GM21723 (cell line): Measurements from ENCODE around the gene DNAH9.

Experiments used
- ATAC-seq: cut with Tn5 transposase; IDR thresholded peaks from one replicate; pipeline ENCODE4 v1.9.1; 2021; ENCODE audit warnings: mild to moderate bottlenecking, moderate library complexity; ENCODE audit not compliant: unreplicated experiment

DNAH9 gene

GRCh38 chr17:11739848-11740247 is 141.6 kb downstream of the DNAH9 start:
- no peak for ATAC-seq

GRCh38 chr17:11742886-11743285 is 144.6 kb downstream of the DNAH9 start:
- ATAC-seq = no peak

- no peak for ATAC-seq
Observed at GRCh38 chr17:11744696-11745095, 146.4 kb downstream of the DNAH9 start.

GRCh38 chr17:11747441-11747840 is 149.2 kb downstream of the DNAH9 start:
- no peak for ATAC-seq

GRCh38 chr17:11757815-11758214 is 159.5 kb downstream of the DNAH9 start:
- ATAC-seq = no peak

- no peak for ATAC-seq
Observed at GRCh38 chr17:11768106-11768505, 169.8 kb downstream of the DNAH9 start.

GRCh38 chr17:11768981-11769380 is 170.7 kb downstream of the DNAH9 start:
- no peak for ATAC-seq

- ATAC-seq = no peak
Observed at GRCh38 chr17:11772031-11772430, 173.8 kb downstream of the DNAH9 start.

GRCh38 chr17:11779892-11780291 is 181.6 kb downstream of the DNAH9 start:
- no peak for ATAC-seq

- ATAC-seq = no peak
Observed at GRCh38 chr17:11780621-11781020, 182.4 kb downstream of the DNAH9 start.

GRCh38 chr17:11786711-11787438 is 188.6 kb downstream of the DNAH9 start:
- no peak for ATAC-seq

- ATAC-seq = no peak
Observed at GRCh38 chr17:11795906-11796305, 197.6 kb downstream of the DNAH9 start.

- no peak for ATAC-seq
Observed at GRCh38 chr17:11797803-11798202, 199.5 kb downstream of the DNAH9 start.

GRCh38 chr17:11803231-11803969 is 205.1 kb downstream of the DNAH9 start:
- no peak for ATAC-seq

GRCh38 chr17:11805138-11805537 is 206.9 kb downstream of the DNAH9 start:
- no peak for ATAC-seq

- no peak for ATAC-seq
Observed at GRCh38 chr17:11805952-11806351, 207.7 kb downstream of the DNAH9 start.

GRCh38 chr17:11807606-11808005 is 209.3 kb downstream of the DNAH9 start:
- no peak for ATAC-seq

- no peak for ATAC-seq
Observed at GRCh38 chr17:11813278-11813677, 215.0 kb downstream of the DNAH9 start.

GRCh38 chr17:11813871-11814270 is 215.6 kb downstream of the DNAH9 start:
- no peak for ATAC-seq

GRCh38 chr17:11814655-11815262 is 216.5 kb downstream of the DNAH9 start:
- no peak for ATAC-seq

GRCh38 chr17:11816409-11816808 is 218.1 kb downstream of the DNAH9 start:
- no peak for ATAC-seq

GRCh38 chr17:11823862-11824261 is 225.6 kb downstream of the DNAH9 start:
- ATAC-seq = no peak
